Mucosa of descending colon (tissue), 3 donors: Measurements from ENCODE around the gene MAB21L1. TPM values are rescaled to one million over a fixed set of nuclear protein-coding genes. Genes with fewer than 3 reads are reported as not detected.

ENCODE experiments used
- ATAC-seq: fragments of 200-7000 bp; cut with Tn5 transposase; one replicate; pipeline ENCODE4 v1.9.1; 2020; ENCODE audit warnings: mild to moderate bottlenecking, moderate library complexity
- DNase-seq, 3 donors: peaks; one replicate each; pipeline ENCODE4 v3.0.0-alpha.2; 2020
- H3K36me3 ChIP-seq: fragments of 200-600 bp; one replicate; pipeline ENCODE4 v1.8.0; 2021; ENCODE audit warnings: low read depth, mild to moderate bottlenecking
- H3K4me1 ChIP-seq: fragments of 200-600 bp; one replicate; pipeline ENCODE4 v1.8.0; 2021; ENCODE audit warnings: low read depth, mild to moderate bottlenecking
- H3K4me3 ChIP-seq: fragments of 200-600 bp; one replicate; pipeline ENCODE4 v1.8.0; 2021; ENCODE audit warnings: mild to moderate bottlenecking
- H3K9me3 ChIP-seq: fragments of 200-600 bp; one replicate; pipeline ENCODE4 v1.8.0; 2021; ENCODE audit warnings: mild to moderate bottlenecking
- CTCF ChIP-seq: fragments of 200-600 bp; IDR thresholded peaks from one replicate; pipeline ENCODE4 v1.8.0; 2022; ENCODE audit warnings: antibody characterized with exemption, mild to moderate bottlenecking
- intact Hi-C, 2 donors: fragments of 100-400 bp; cut with DNase I in 1 of 2; cut with micrococcal nuclease in 1 of 2; formaldehyde crosslinking; loops; one replicate each; pipeline versions ENCODE4 v1.11.0 to v1.11.1; 2022; cut with DNase I, micrococcal nuclease
- total RNA-seq, 3 donors: library from RNA; stranded (reverse); fragmentation: NEBNext Ultra II Directional in 2 of 3; extraction: Animal tissue kit (Norgen Biotek cat#: 25700) in 2 of 3; gene quantifications; one replicate each; pipeline versions ENCODE4 v1.2.1 to v1.2.4, GENCODE V29; 2021 to 2023
- donor health status: DM: no; HTN: no; CAD: no; lungs with moderate emphysema.
- donor health status: DM: no; HTN: no; CAD: no.
- donor health status: DM: no; HTN: yes; CAD: no.

The MAB21L1 gene
- total RNA-seq, 3 donors from 2014 or later = 0.12 to 2.2 (median 0.34) TPM

- ATAC-seq (no peak), DNase-seq (no peak)
- Histone ChIP-seq H3K9me3 (no peaks in the 10 kb centered on the region), H3K36me3 (no peaks in the 10 kb centered on the region), H3K4me3 (no peak overlapping the region), H3K4me1 (no peaks in the 10 kb centered on the region)
- no peak for TF ChIP-seq CTCF
- intact Hi-C loops = no loop called here
These were observed 7.9 kb upstream of the MAB21L1 start for GRCh38 chr13:35484384-35484783.

DNA sequence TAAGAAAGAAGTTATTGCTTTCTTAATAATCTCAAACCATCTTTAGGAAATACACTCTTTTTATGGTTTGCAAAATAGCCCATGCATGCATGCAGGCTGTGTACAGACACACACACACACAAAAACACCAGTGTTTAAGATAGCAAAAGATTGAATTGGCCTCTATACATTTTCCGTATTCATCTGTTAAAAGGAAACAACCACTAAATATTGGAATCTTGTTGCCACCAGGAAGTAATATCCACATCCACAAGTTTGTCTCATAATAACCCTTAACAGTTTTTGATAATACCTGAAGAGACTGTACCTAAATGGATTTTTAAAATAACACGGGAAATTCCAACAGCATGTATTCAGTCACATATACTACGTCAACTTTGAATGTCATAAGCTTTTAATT is 7.3 kb upstream of the MAB21L1 start:
- intact Hi-C loops = no loop called here
- TF ChIP-seq CTCF = no peak
- no peak for DNase-seq
- Histone ChIP-seq H3K36me3 (no peaks in the 10 kb centered on the region), H3K9me3 (no peaks in the 10 kb centered on the region), H3K4me1 (no peaks in the 10 kb centered on the region), H3K4me3 (no peak overlapping the region)
- ATAC-seq = no peak

GRCh38 chr13:35482527-35482926 is 6.0 kb upstream of the MAB21L1 start:
- no peak for ATAC-seq

GRCh38 chr13:35481777-35482176 is 5.3 kb upstream of the MAB21L1 start:
- ATAC-seq (no peak), DNase-seq (no peak)
- TF ChIP-seq CTCF = no peak
- no peaks in the 10 kb centered on the region for H3K9me3 ChIP-seq
- no peaks in the 10 kb centered on the region for H3K4me1 ChIP-seq
- H3K4me3 ChIP-seq = no peak overlapping the region
- no peaks in the 10 kb centered on the region for H3K36me3 ChIP-seq
- intact Hi-C loops = no loop called here

More at GRCh38 chr13:35482527-35482926, 6.0 kb upstream of the MAB21L1 start:
- Histone ChIP-seq H3K9me3 (no peaks in the 10 kb centered on the region), H3K36me3 (no peaks in the 10 kb centered on the region), H3K4me3 (no peak overlapping the region), H3K4me1 (no peaks in the 10 kb centered on the region)
- no peak for DNase-seq
- intact Hi-C loops = no loop called here
- no peak for TF ChIP-seq CTCF

GRCh38 chr13:35480346-35480745 is 3.9 kb upstream of the MAB21L1 start:
- ATAC-seq = no peak
- DNase-seq = no peak
- H3K4me1 ChIP-seq = no peaks in the 10 kb centered on the region
- no peaks in the 10 kb centered on the region for H3K36me3 ChIP-seq
- no peak for TF ChIP-seq CTCF
- H3K4me3 ChIP-seq = no peak overlapping the region
- H3K9me3 ChIP-seq = no peaks in the 10 kb centered on the region
- intact Hi-C loops = no loop called here

GRCh38 chr13:35479706-35480105 is 3.2 kb upstream of the MAB21L1 start:
- DNase-seq = no peak
- intact Hi-C loops = no loop called here

More at GRCh38 chr13:35479706-35480105, 3.2 kb upstream of the MAB21L1 start:
- no peaks in the 10 kb centered on the region for H3K36me3 ChIP-seq
- H3K4me1 ChIP-seq = no peaks in the 10 kb centered on the region
- no peak for TF ChIP-seq CTCF
- no peaks in the 10 kb centered on the region for H3K9me3 ChIP-seq
- no peak for ATAC-seq
- H3K4me3 ChIP-seq = no peak overlapping the region
